MM.1S (cell line): Measurements from ENCODE around the gene SERPINI1.

Experiments
- DNase-seq: peaks from one replicate; pipeline ENCODE4 v3.0.0-alpha.2; 2015
- H2AFZ ChIP-seq: fragments of 300-600 bp; sonication (generic); 2 replicates; pipeline ENCODE4 v1.6.0; 2016; ENCODE audit warnings: antibody characterized with exemption, low read length
- H3F3A ChIP-seq: fragments of 300-600 bp; sonication (generic); 2 replicates; pipeline ENCODE4 v1.6.1; 2016; ENCODE audit warnings: mild to moderate bottlenecking, antibody characterized with exemption, low read length, moderate library complexity, mixed read lengths; ENCODE audit not compliant: insufficient read depth
- H3K27ac ChIP-seq: fragments of 300-600 bp; sonication (generic); 2 replicates; pipeline ENCODE4 v1.5.1; 2016; ENCODE audit warnings: mild to moderate bottlenecking, low read length
- H3K27me3 ChIP-seq: fragments of 300-600 bp; sonication (generic); replicated peaks from 2 replicates; pipeline ENCODE4 v1.6.0; 2016; ENCODE audit warnings: low read length; ENCODE audit not compliant: insufficient read depth
- H3K36me3 ChIP-seq: fragments of 300-600 bp; sonication (generic); replicated peaks from 2 replicates; pipeline ENCODE4 v1.6.1; 2016; ENCODE audit warnings: mild to moderate bottlenecking, low read length, mixed read lengths; ENCODE audit not compliant: insufficient read depth
- H3K4me1 ChIP-seq: fragments of 300-600 bp; sonication (generic); 2 replicates; pipeline ENCODE4 v1.6.1; 2016; ENCODE audit warnings: low read length, mixed read lengths
- H3K4me2 ChIP-seq: fragments of 300-600 bp; sonication (generic); 2 replicates; pipeline ENCODE4 v1.6.0; 2016; ENCODE audit warnings: low read depth, low read length
- H3K4me3 ChIP-seq: fragments of 300-600 bp; sonication (generic); 2 replicates; pipeline ENCODE4 v1.5.1; 2016; ENCODE audit warnings: low read length, mixed read lengths
- H3K79me2 ChIP-seq: fragments of 300-600 bp; sonication (generic); 2 replicates; pipeline ENCODE4 v1.6.1; 2016; ENCODE audit warnings: mixed run types, low read length, mixed read lengths
- H3K9ac ChIP-seq: fragments of 300-600 bp; sonication (generic); 2 replicates; pipeline ENCODE4 v1.6.1; 2016; ENCODE audit warnings: low read length, mixed read lengths
- H3K9me2 ChIP-seq: fragments of 300-600 bp; sonication (generic); replicated peaks from 2 replicates; pipeline ENCODE4 v1.6.1; 2016; ENCODE audit warnings: mild to moderate bottlenecking, low read length, mixed read lengths; ENCODE audit not compliant: insufficient read depth
- H3K9me3 ChIP-seq: fragments of 300-600 bp; sonication (generic); replicated peaks from 2 replicates; pipeline ENCODE4 v1.6.1; 2016; ENCODE audit warnings: mild to moderate bottlenecking, low read length, mixed read lengths; ENCODE audit not compliant: insufficient read depth
- H4K20me1 ChIP-seq: fragments of 300-600 bp; sonication (generic); 2 replicates; pipeline ENCODE4 v1.6.1; 2016; ENCODE audit warnings: mild to moderate bottlenecking, low read length, moderate library complexity, mixed read lengths; ENCODE audit not compliant: insufficient read depth
- EZH2 ChIP-seq: fragments of 300-600 bp; sonication (generic); optimal IDR thresholded peaks from 2 replicates; pipeline ENCODE3; 2017; ENCODE audit warnings: low read depth, mild to moderate bottlenecking, antibody characterized with exemption, low read length, mixed read lengths
- EZH2phosphoT487 ChIP-seq: fragments of 300-600 bp; sonication (generic); IDR thresholded peaks from 2 replicates; pipeline ENCODE4 v1.6.1; 2018; ENCODE audit warnings: antibody characterized with exemption, low read length
- TF ChIP-seq, protein P1 (sequence below): fragments of 300-600 bp; sonication (generic); IDR thresholded peaks from 2 replicates; pipeline ENCODE4 v1.5.1; 2016; ENCODE audit warnings: antibody characterized with exemption, low read length, mixed read lengths

Gene SERPINI1

DNA sequence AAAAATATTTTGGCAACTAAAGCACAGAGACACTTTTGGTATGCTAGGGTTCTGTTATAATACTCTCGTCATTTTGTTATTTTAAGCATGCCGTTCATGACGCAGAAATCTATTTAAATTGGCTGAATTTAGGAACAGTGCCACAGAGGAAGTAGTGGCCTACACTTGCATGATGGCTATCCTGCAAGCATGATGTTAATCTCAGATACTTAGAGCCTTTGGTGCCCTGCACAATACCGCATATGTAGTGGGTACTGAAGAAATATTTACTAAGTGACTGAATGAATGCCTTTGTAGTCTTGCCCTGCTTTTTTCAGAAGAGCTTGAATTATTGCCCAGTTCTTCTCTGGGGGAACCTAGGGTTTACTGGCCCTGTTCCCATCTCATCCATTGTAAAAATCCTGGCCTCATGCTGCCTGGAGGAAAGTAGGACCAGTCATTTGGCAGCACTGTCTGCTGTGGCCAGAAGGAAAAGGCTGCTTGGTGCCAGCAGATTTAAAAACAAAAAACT, 79.0 kb downstream of the SERPINI1 start:
- no peaks in the 10 kb centered on the region for H3K4me1 ChIP-seq
- no peak for DNase-seq
- no peaks in the 10 kb centered on the region for H3K79me2 ChIP-seq
- H3K9me3 ChIP-seq = no peaks in the 10 kb centered on the region
- no peak overlapping the region for H2AFZ ChIP-seq
- TF ChIP-seq EZH2phosphoT487 = no peak
- TF ChIP-seq, protein P1, sequence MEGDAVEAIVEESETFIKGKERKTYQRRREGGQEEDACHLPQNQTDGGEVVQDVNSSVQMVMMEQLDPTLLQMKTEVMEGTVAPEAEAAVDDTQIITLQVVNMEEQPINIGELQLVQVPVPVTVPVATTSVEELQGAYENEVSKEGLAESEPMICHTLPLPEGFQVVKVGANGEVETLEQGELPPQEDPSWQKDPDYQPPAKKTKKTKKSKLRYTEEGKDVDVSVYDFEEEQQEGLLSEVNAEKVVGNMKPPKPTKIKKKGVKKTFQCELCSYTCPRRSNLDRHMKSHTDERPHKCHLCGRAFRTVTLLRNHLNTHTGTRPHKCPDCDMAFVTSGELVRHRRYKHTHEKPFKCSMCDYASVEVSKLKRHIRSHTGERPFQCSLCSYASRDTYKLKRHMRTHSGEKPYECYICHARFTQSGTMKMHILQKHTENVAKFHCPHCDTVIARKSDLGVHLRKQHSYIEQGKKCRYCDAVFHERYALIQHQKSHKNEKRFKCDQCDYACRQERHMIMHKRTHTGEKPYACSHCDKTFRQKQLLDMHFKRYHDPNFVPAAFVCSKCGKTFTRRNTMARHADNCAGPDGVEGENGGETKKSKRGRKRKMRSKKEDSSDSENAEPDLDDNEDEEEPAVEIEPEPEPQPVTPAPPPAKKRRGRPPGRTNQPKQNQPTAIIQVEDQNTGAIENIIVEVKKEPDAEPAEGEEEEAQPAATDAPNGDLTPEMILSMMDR = no peak
- no peak for TF ChIP-seq EZH2
- no peaks in the 10 kb centered on the region for H3K9me2 ChIP-seq
- H3K27ac ChIP-seq = no peak overlapping the region
- H3F3A ChIP-seq = no peaks in the 10 kb centered on the region
- H3K27me3 ChIP-seq = no peaks in the 10 kb centered on the region
- no peaks in the 10 kb centered on the region for H4K20me1 ChIP-seq
- no peak overlapping the region for H3K4me2 ChIP-seq
- H3K9ac ChIP-seq = no peak overlapping the region
- H3K4me3 ChIP-seq = no peak overlapping the region
- no peaks in the 10 kb centered on the region for H3K36me3 ChIP-seq

DNA sequence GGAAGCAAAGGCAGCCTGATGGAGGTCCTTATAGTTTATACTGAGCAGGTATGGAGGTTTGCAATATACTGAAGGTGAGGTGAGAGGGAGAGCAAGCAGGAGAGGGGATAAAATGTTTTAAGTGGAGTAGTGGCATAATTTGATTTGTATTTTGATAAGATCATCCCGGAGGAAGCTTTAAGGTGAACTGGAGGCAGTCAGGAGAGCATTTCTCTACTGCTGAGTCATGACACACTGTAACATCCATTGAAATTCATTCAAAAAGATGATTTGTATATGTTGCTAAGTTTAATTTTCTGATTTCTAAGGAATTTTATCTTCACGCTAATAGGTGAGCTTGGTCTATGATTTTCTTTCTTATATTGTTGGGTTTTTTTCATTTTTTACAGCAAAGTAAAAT, 81.4 kb downstream of the SERPINI1 start:
- Histone ChIP-seq H3K4me3 (no peak overlapping the region), H3K9ac (no peak overlapping the region), H3K4me1 (no peaks in the 10 kb centered on the region), H3K9me3 (no peaks in the 10 kb centered on the region), H3F3A (no peaks in the 10 kb centered on the region), H3K36me3 (no peaks in the 10 kb centered on the region), H3K4me2 (no peak overlapping the region), H3K79me2 (no peaks in the 10 kb centered on the region), H3K27me3 (no peaks in the 10 kb centered on the region), H4K20me1 (no peaks in the 10 kb centered on the region), H2AFZ (no peak overlapping the region), H3K9me2 (no peaks in the 10 kb centered on the region), H3K27ac (no peak overlapping the region)
- DNase-seq = no peak
- TF ChIP-seq EZH2phosphoT487 (no peak), EZH2 (no peak)
- TF ChIP-seq, protein P1 = no peak

DNA sequence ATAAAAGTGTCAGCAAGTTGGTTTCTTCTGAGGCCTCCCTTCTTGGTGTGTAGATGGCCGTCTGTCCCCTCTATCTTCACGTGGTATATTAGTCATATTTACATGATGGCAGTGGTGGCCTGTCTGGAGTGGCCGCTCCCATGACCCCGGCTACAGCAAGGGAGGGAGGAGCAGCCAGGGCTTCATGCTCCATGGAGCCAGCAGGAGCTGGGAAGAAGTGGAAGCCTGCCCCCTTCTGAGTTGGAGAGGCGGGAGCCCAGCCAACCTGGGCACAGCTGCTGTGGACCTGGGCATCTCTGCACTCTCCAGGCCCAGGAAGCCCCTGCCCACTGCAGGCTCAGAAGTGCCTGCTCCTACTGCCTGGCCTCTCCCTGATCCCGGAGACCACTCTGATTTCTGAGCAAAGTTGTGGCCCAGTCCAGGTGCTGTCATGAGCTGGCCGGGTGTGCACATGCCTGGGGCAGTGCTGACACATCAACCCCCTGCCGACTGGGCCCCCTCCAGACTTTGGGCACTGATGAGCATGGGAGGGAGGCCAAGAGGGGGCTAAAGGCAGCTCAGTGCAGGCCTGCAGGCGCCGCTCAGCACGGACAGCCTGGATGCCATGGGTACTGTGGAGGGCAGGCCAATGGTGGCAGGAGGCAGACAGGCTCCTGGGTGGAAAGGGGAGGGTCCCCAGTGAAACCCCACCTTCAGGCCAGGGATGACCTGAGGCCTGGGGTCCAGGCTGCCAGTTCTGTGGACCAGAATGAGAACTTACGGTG, 84.8 kb downstream of the SERPINI1 start:
- no peak for TF ChIP-seq EZH2phosphoT487
- no peak for TF ChIP-seq EZH2
- TF ChIP-seq, protein P1 = no peak
- no peaks in the 10 kb centered on the region for H3K9me2 ChIP-seq
- H3K27ac ChIP-seq = no peak overlapping the region
- no peak for DNase-seq
- no peak overlapping the region for H2AFZ ChIP-seq
- no peaks in the 10 kb centered on the region for H3K36me3 ChIP-seq
- no peak overlapping the region for H3K9ac ChIP-seq
- no peaks in the 10 kb centered on the region for H3F3A ChIP-seq
- H3K79me2 ChIP-seq = no peaks in the 10 kb centered on the region
- no peaks in the 10 kb centered on the region for H3K9me3 ChIP-seq
- no peaks in the 10 kb centered on the region for H4K20me1 ChIP-seq
- no peaks in the 10 kb centered on the region for H3K27me3 ChIP-seq
- no peaks in the 10 kb centered on the region for H3K4me1 ChIP-seq
- no peak overlapping the region for H3K4me3 ChIP-seq
- H3K4me2 ChIP-seq = no peak overlapping the region
